GM18498 (cell line): ENCODE results near the gene PLEKHH2.
"Not testable (repeated sequence)": the region's sequence is repeated elsewhere in the genome, so short reads cannot be mapped to it uniquely, and the experiment has no call there.

ENCODE experiments used
- ATAC-seq: cut with Tn5 transposase; IDR thresholded peaks from one replicate; pipeline ENCODE4 v1.9.1; 2021; ENCODE audit warnings: mild to moderate bottlenecking, moderate library complexity; ENCODE audit not compliant: unreplicated experiment

Gene PLEKHH2

DNA sequence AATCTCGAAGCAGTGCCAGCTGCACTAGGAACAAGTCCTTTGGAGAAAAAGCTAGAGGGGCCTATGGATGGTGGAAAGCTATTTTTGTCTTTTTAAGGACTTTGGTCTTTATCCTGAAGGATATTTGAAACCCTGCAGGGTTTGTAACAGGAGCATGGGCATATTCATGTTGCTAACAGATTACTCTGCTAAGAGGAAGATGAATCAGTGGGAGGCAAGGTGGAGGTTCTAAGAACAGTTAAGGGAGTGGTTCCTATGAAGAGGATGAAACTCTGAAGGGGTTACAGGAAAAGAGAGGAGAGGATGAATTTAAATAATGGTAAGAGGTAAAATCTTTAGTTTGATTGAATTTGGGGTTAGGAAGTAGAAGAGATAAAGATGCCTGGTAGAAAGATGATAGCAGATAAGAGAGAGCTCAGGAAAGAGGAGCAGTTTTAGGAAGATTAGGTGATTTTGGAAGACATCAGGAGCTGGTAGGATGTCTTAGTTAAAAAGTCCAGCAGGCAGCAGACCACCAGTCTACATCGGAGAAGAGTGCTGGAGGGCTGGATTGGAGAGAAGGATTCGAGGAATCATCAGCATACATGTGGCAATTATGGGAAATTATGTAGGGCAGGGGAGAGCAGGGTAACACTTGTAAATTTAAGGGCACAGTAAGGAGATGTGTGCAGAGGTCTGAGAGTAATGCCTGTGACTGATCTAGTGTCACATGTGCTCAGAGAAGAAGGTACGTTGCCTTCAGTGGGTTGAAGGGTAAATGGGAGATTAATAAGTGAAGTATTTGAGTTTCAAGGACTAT, 78.4 kb downstream of the PLEKHH2 start:
- no peak for ATAC-seq

DNA sequence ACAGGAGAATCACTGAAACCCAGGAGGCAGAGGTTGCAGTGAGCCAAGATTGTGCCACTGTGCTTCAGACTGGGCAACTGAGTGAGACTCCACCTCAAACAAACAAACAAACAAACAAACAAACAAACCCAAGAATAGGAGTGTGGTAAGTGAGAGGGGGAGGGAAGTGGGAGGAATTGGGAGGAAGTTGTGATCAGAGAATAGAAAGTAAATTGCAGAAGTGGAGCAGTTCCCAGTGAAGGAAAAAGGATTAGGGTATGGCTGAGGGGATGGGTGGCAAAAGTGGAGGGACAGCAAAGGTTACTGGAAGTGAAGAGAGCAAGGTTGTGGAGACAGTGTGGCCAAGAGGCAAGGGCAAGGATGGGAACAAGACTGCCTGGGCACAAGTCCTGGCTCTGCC, 80.3 kb downstream of the PLEKHH2 start:
- no peak for ATAC-seq

DNA sequence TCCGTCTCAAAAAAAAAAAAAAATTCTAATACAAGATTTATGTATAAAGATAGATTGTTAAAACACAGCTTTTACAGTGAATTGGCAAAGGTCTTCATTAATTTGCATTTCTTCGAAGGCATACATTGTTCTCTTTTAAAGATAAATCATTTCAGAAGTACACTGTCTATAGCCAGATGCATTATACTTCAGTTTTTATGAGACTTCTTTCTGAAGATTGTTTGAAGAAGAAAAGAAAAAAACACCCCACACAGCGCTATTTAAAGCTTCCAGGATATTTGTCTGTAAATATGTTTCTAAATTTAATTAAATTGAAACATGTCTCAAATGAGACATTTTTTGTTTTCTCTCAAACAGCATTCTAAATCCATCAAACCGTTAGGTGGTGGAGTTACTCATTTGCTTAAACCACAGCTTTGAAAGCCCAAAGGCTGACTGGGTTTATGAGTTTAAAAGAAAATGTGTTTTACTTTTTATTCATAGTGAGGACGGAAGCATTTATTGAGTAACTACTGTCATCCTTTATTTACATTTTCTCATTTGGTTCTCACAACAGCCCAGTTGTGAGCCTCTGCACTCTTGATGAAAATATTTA, 81.6 kb downstream of the PLEKHH2 start:
- ATAC-seq: peak; percentile 85

DNA sequence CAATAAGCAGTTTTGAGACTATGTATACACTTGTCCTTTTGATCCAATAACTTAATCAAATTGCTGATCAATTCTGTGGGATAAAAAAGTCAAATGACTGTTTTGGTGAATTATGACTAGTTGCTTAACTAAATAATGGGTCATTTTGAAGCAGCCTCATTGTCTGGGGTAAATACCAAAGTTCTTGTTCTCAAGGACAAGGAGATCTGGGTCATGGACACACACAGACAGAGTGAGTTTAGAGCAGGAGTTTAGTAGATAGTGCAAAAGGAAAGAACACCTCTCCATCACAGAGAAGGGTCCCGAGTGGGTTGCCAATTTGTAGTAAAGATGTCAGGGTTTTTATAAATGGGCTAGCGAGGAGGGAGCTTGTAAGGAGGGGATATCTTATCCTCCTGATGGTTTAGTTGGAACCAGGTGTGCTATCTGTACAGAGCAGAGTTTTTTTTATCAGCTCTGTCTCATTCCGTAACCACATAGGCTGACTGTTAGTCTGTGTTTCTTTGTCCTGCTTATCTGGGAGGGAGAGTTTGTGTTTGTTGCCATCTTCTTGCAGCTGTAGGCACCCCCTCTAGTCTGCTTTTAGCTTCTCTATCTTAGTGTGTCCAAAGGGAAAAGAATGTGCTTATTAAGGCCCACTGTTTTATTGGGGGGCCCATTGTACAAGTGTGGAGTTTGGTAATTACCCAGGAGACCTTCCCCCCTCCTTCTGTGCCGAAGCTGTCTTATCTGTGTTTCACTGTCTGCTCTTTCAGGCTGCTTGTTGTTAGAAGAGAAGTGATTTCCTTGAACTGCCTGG, 87.9 kb downstream of the PLEKHH2 start:
- ATAC-seq: no peak

DNA sequence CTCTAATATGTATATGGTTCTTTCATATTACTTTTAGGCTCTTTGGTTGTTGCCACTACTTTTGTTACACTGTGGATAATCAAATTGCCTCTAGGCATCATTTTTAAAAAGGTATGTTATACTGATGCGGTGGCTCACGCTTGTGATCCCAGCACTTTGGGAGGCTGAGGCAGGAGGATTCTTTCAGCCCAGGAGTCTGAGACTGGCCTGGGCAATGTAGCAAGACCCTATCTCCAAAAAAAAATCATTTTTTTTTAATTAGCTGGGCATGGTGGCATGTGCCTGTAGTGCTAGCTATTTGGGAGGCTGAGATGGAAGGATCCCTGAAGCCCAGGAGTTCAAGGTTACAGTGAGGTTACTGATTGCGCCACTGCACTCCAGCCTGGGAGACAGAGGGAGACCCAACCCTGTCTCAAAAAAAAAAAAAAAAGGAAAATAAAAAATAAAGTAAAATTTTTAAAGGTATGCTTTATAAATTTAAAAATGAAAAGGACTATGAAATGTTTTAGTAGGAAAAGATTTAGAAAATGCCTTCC, 88.7 kb downstream of the PLEKHH2 start:
- no peak for ATAC-seq

DNA sequence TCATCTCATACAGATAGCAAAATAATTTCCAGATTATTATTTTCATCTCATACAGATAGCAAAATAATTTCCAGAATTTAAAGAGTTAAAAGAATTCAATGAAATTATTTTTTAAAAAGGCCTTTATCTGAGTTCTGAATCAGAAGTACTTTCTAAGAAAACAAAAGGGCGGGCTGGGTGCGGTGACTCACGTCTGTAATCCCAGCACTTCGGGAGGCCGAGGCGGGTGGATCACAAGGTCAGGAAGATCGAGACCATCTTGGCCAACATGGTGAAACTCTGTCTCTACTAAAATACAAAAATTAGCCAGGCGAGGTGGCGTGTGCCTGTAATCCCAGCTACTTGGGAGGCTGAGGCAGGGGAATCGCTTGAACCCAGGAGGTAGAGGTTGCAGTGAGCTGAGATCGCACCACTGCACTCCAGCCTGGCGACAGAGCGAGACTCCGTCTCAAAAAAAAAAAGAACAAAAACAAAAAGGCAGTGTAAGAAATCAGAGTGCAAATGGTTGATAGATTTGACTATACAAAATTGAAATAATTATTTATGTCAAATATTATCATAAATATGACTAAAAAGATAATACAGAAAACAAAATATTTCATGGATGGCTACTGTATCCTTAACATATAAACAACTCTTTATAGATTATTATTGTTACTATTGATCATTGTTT, 90.0 kb downstream of the PLEKHH2 start:
- not testable (repeated sequence) for ATAC-seq

DNA sequence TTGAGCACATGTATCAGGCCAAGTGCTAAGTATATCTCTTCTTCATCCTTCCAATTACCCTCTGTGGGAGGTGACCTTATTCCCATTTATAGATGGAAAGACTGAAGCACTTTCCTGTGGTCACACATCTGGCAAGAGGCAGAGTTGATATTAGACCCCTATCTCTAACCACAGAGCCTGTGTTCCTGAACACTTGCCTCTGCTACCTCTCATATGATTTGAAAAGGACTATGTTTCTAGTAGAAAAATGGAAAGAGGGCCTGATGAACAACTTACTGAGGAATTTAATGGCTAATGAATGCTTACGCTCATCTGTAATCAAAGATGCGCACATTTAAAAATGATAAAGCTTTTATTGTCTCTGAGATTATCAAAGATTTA, 90.6 kb downstream of the PLEKHH2 start:
- ATAC-seq: no peak

DNA sequence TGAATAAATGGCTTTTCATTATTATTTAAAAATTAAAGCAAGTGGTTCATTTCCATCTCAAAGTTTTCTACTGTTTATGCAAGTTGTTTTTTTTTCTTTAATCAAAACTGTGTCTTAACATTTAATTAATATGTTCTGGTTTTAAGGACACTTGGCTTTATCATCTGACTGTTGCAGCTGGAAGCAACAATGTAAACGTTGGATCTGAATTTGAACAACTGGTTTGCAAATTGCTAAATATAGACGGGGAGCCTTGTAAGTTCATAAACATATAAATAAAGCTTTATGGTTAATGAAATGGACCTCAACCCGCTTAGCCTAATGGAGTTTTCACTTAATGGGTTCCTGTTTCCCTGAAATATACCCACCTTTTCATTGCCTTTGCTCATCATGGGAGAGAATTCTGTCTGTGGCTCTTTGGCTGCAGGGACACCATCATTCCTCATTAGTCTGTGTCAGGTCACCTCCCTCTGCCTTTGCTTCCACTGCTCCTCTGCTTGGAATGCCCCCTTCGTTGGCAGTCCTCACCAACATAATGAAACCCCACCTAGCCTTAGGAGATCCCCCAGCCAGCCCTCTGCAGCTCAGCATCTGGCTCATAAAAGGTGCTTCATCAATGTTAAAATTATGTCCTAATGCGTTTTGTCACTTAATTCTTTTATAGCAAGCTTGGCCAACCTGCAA, 92.6 kb downstream of the PLEKHH2 start:
- no peak for ATAC-seq

DNA sequence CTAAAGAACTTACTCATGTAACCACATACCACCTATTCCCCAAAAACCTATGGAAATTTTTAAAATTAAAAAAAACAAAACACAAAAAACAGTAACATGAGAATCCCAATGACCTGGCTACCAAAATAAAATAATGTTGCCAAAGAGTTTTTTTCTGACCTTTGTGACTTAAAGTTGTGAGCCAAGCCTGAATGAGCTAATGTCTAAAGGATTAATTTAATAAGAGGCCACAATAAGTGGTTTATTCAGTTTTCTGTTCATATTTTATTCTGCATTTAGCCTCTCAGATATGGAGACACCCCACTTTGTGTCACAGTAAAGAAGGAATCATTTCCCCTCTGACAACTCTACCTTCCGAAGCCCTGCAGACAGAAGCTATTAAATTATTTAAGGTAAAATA, 94.2 kb downstream of the PLEKHH2 start:
- ATAC-seq: no peak

DNA sequence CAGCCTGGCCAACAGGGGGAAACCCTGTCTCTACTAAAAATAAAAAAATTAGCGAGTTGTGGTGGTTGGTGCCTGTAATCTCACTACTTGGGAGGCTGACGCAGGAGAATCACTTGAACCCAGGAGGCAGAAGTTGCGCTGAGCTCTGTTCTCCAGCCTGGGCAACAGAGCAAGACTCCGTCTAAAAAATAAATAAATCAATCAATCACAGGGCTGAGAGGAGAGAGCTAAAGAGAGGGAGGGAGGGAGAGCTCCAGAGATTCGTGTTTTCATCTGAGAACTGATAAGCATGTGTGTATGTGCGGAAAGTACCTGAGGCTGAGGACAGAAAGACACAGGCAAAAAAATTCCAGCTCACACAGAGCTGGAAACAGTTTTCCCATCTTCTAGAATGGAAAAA, 99.6 kb downstream of the PLEKHH2 start:
- ATAC-seq: no peak

DNA sequence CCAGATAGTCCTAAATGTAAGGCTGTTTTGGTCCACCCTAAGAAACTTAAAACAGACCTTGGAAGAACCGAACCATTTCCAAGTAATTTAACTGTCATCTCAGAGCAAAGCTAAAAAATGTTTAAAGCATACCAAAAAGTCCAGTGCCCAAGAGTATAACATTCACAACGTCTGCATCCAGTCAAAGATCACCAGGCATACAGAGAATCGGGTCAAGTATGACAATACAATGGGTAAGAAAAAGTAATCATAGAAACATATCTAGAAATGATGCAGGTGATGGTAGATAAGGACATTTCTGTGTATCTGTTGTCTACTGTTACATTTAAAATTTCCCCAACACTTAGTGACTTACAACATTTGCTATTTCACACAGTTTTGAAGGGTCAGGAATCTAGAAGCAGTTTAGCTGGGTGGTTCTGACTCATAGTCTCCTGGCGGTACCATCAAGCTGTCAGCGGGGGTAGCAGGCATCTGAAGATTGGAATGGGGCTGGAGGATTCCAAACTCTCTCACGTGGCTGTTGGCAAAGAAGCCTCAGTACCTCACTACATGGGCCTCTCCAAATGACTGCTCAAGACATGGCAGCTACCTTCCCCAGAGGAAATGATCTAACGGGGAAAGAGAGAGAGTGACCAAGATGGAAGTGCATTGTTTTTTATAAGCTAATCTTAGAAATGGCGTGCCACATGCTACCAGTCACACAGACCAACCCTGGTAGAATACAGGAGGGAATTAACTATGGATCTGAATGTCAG, 100.2 kb downstream of the PLEKHH2 start:
- no peak for ATAC-seq

DNA sequence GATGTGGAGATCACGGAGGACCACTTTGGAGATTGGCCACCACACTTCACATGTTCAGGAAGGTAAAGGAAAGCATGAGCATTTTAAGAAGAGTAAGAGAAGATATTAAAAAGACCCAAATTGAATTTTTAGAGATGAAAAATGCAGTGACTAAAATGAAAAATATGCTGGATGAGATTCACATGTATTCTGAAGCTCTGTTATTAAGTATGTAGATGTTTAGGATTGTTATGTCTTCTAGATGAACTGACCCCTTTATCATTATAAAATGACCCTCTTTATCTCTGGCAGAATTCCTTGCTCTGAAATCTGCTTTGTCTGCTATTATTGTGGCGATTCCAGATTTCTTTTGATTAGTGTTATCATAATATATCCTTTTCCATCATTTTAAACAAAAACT, 100.8 kb downstream of the PLEKHH2 start:
- ATAC-seq: no peak

DNA sequence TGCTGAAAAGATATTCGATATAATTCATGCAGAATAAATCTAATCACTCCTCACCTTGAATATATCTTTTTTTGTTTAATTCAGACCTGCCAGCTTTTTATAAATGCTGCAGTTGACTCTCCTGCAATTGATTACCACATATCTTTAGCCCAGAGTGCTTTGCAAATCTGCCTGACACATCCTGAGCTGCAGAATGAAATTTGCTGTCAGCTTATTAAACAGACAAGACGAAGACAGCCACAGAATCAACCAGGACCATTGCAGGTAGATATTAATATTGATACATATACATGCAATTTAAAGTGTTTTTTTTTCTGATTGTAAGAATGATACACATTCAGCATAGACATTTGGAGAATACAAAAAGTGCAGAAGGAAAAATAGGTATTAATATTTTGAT, 101.2 kb downstream of the PLEKHH2 start:
- no peak for ATAC-seq

DNA sequence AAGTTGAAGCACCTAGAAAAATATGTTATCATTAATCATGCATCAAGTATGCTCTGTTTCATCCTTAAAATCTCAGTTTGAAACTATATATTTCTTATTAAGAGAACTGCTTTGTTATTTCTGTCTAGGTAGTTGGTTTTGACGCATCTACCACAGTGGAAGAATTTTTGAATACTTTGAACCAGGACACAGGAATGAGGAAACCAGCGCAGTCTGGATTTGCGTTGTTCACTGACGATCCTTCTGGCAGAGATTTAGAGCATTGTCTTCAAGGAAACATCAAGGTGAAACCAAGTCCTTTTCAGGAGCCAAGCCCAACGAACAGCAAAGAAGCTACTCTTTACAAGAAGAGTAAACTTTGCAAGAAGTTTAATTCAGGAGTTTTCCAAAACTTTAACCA, 106.6 kb downstream of the PLEKHH2 start:
- no peak for ATAC-seq

DNA sequence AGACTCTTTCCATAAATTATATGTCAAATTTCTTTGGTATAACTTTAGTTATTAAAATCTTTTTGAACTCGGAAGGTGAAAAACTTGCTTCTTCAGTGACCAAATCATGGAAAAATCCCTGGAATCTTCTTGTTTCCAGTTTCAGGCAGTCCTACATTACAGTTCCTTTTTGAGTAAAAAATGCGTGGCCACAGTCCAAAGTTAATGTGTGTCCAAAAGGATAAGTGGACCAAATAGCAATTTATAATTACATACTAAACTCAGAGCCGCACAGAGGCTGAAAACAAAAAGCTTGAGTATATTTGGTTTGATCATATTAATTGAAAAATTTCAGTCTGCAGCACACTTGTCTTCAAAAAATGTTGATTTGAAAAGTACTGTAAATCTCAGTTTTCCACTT, 108.4 kb downstream of the PLEKHH2 start:
- no peak for ATAC-seq

DNA sequence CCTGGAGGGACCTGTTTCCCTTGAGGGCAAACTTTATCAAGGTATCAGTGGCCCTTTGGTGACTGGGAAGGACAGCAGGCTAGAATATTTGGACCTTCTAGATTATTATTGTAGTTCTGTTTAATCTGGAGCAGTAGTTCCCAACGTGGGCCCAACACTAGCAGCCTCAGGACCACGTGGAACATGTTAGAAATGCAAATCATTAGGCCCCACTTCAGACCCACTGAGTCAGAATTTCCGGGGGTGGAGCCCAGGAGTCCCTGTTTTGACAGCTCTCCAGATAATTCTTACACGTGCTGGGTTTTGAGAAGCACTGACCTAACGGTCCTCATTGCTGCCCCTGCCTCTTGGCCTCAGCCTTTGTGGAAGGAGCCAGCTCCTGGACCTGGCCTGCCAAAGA, 111.3 kb downstream of the PLEKHH2 start:
- ATAC-seq: no peak

DNA sequence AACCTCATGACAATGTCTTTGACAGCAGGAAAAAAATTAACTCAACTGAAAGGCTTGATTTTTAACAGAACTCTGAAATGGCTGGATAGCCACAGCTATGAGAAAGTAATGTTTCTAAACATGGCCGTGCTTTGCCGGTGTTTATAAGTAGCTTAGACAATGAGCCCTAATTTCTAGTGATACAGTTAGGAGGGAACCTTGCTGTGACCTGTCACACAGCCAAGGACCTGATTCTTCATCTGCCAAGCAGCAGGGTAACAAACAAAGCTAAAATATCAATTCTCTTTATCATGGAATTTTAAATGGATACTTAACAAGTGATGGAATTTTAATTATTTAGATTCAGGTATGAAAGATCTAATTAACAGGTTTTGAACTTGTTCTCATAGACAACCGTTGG, 112.5 kb downstream of the PLEKHH2 start:
- ATAC-seq: no peak

DNA sequence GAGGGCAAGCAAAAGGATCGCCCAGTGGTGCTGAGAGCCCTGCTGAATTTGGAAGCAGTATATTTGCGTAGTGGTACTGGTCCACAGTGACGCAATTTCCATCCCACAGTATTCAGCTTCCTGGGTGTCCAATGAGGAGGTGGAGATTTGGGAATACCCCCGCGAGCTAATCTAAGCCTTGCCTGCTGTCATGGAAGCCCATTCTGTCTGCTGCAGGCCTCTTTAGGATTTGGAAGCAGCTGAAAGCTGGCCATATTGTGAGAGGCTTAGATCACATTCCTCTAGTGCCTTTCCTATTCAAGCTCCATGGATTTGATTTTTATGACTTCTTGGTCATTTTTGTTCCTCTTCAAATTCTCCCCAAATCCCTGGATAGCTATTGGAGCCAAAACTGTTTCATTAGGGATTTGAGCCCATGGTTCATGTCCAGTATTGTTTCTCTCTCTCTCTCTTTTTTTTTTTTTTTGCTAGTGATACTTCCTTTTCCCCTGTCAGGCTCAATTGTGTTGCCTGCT, 114.5 kb downstream of the PLEKHH2 start:
- no peak for ATAC-seq

DNA sequence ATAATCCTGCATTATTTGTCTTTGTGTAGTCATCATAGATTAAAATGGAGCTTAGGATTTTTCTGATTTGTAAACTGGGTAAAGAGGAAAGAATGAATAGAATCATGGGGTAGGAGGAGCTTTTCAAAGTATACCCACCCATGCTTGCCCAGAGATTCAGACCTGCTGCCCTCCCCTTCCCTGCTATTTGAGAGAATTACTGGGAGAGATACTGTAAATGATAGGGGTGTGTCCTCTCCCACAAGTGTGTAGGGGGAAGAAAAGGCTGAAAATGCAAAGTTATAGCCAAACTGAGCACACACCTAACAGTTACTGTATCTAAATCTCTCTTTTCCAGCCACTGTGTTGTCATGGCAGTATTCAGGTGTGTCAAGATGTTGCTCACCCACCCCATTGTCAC, 115.2 kb downstream of the PLEKHH2 start:
- ATAC-seq: no peak

DNA sequence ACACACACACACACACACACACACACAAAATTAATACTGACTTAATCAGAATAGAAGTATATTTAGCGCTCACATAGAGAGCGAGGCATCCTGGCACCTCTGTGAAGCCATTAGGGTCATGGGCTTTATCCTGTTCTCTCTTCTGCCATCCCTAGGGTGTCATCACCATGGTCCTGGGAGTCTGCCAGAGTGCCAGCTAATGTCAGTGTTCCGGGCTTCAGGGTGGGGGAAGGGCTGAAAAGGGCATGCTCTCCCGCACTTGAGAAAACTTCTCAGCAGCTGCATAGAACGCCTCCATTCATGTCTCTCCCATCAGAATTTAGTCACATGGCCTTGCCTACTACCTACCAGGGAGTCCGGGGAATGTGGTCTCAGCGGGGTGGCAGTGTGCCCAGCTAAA, 117.1 kb downstream of the PLEKHH2 start:
- no peak for ATAC-seq
